Muscle of arm (tissue), 14 donors: ENCODE measurements around the gene ZFP91. TPM values are rescaled to one million over a fixed set of nuclear protein-coding genes. Genes with fewer than 3 reads are reported as not detected.
"Not testable (repeated sequence)": the region's sequence is repeated elsewhere in the genome, so short reads cannot be mapped to it uniquely, and the experiment has no call there.

ENCODE experiments used
- DNase-seq: peaks from one replicate; pipeline ENCODE4 v3.0.0-alpha.2; 2013
- long read RNA-seq, 11 donors: transcript quantifications; one replicate each; lab custom pipeline, GENCODE V29; 2026
- polyA plus RNA-seq, 12 donors: library from polyadenylated mRNA; unstranded; fragments of 120-200 nt; gene quantifications; one replicate each; pipeline ENCODE4 v1.2.1, GENCODE V29; 2013; ENCODE audit not compliant: insufficient read length in 12 of 12

The ZFP91 gene, protein sequence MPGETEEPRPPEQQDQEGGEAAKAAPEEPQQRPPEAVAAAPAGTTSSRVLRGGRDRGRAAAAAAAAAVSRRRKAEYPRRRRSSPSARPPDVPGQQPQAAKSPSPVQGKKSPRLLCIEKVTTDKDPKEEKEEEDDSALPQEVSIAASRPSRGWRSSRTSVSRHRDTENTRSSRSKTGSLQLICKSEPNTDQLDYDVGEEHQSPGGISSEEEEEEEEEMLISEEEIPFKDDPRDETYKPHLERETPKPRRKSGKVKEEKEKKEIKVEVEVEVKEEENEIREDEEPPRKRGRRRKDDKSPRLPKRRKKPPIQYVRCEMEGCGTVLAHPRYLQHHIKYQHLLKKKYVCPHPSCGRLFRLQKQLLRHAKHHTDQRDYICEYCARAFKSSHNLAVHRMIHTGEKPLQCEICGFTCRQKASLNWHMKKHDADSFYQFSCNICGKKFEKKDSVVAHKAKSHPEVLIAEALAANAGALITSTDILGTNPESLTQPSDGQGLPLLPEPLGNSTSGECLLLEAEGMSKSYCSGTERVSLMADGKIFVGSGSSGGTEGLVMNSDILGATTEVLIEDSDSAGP
- 10 to 100 TPM in 11 of 12 donors, not detected in 1; 39.7 to 51.6 (median 46.6) TPM for polyA plus RNA-seq
- long read RNA-seq, donor 1, full-length matches to known transcripts, result 4 of 10 reads
- long read RNA-seq, donor 1, partial matches to known transcripts, result 6 of 10 reads
- long read RNA-seq, donor 1, other reads (novel, unspliced or antisense), result 0 of 10 reads
- long read RNA-seq, donor 2, full-length matches to known transcripts, result 3 of 3 reads
- long read RNA-seq, donor 2, partial matches to known transcripts, result 0 of 3 reads
- long read RNA-seq, donor 2, other reads (novel, unspliced or antisense), result 0 of 3 reads
- long read RNA-seq, donor 3, result 0 reads
- long read RNA-seq, donor 4, full-length matches to known transcripts, result 2 of 8 reads
- long read RNA-seq, donor 4, partial matches to known transcripts, result 6 of 8 reads
- long read RNA-seq, donor 4, other reads (novel, unspliced or antisense), result 0 of 8 reads
- long read RNA-seq, donor 5, result 0 reads
- long read RNA-seq, donor 6, partial matches to known transcripts, result 18 of 18 reads
- long read RNA-seq, donor 6, other reads (novel, unspliced or antisense), result 0 of 18 reads
- long read RNA-seq, donor 7, full-length matches to known transcripts, result 1 of 1 reads
- long read RNA-seq, donor 7, partial matches to known transcripts, result 0 of 1 reads
- long read RNA-seq, donor 7, other reads (novel, unspliced or antisense), result 0 of 1 reads
- long read RNA-seq, donor 8, full-length matches to known transcripts, result 4 of 4 reads
- long read RNA-seq, donor 8, partial matches to known transcripts, result 0 of 4 reads
- long read RNA-seq, donor 8, other reads (novel, unspliced or antisense), result 0 of 4 reads
- long read RNA-seq, donor 9, full-length matches to known transcripts, result 1 of 1 reads
- long read RNA-seq, donor 9, partial matches to known transcripts, result 0 of 1 reads
- long read RNA-seq, donor 9, other reads (novel, unspliced or antisense), result 0 of 1 reads
- long read RNA-seq, donor 10, full-length matches to known transcripts, result 4 of 4 reads
- long read RNA-seq, donor 10, partial matches to known transcripts, result 0 of 4 reads
- long read RNA-seq, donor 10, other reads (novel, unspliced or antisense), result 0 of 4 reads
- long read RNA-seq, donor 11, full-length matches to known transcripts, result 6 of 6 reads
- long read RNA-seq, donor 11, partial matches to known transcripts, result 0 of 6 reads
- long read RNA-seq, donor 11, other reads (novel, unspliced or antisense), result 0 of 6 reads

DNA sequence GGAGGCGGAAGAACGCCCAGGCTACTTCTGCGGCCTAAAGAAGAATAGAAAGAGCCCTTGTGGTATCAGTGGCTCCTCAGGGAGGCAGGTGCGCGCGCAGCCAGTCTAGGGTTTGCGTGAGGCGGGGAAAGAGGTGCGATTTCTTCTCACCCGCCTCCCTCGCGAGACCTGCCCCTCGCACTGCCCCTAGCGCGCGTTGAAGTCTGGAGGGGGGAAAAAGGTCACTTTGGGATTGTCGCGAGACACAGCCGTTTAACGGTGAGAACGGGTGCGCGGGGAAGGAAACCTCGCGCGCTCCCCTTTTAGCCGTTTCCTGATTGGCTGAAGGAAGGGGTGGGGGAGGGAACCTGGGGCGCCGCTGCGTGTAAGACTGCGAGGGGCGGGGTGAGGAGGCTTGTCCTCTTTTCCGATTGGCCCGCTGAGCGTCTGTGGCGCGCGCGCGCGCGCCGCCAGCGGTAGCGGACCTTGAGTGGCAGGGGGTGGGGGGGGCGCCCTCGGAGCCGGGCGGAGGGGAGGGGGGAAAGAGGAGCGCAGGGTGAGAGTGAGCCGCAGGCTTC, at the start of gene ZFP91:
Gene ZFP91 (plus strand): TSS at position 429 of the 557 bp plus-strand sequence. CDS start 219 bp downstream, outside the sequence.
- DNase-seq, result peak; percentile 98

DNA sequence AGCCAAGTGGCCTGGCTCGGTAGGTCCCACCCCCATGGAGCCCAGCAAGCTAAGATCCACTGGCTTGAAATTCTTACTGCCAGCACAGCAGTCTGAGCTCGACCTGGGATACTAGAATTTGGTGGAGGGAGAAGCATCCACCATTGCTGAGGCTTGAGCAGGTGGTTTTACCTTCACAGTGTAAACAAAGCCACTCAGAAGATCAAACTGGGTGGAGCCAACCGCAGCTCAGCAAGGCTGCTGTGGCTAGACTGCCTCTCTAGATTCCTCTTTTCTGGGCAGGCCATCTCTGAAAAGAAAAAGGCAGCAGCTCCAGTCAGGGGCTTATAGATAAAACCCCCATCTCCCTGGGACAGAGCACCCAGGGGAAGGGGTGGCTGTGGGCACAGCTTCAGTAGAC, 48.6 kb upstream of the ZFP91 start:
- DNase-seq, result no peak

DNA sequence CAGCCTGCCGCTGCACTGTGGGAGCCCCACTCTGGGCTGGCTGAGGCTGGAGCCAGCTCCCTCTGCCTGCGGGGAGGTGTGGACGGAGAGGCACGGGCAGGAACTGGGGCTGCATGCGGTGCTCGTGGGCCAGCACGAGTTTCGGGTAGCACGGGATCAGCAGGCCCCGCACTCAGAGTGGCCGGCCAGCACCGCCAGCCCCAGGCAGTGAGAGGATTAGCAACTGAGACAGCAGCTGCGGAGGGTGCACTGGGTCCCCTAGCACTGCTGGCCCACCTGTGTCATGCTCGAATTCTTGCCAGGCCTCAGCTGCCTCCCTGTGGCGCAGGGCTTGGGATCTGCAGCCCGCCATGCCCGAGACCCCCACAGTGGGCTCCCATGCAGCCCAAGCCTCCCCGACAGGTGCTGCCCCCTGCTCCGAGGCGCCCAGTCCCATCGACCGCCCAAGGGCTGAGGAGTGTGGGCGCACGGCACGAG, 47.0 kb upstream of the ZFP91 start:
- DNase-seq, result no peak

DNA sequence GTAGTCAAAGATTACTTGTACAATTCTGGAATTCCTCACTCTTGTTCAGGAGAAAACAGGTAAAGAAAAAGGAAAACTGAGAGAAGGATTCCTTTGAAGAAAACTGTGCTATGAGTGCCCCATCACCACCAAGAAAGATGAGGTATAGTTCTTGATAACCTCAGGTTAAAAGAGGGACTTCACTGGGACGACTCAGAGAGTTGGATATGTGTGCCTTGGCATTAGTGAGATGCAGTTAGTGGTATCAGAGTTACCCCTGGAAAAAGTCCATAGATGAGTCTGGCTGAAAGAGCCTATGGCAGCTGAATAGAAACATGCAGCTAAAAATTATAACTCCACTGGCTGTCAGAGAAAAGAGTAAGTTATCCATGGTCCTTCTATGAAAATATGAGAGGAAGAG, 32.0 kb upstream of the ZFP91 start:
- no peak for DNase-seq

DNA sequence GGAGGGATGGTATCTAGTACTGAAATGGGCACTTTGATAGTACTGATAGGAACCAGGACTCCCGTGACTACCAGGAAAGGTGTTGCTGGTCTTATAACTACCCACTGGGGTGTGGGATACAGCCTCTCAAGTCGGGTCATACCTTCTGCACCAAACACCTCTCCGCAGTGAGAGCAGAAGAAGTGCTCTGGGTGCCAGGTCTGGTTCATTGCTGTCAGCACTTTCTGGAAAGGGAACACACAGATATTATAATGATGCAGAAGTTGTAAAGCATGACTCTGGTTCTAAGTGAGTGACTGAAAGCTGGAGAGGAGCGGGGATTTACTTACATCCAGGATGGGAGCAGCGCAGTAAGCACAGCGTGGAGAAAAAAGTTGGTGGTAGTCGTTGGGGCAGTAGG, 29.2 kb upstream of the ZFP91 start:
- DNase-seq, result no peak

DNA sequence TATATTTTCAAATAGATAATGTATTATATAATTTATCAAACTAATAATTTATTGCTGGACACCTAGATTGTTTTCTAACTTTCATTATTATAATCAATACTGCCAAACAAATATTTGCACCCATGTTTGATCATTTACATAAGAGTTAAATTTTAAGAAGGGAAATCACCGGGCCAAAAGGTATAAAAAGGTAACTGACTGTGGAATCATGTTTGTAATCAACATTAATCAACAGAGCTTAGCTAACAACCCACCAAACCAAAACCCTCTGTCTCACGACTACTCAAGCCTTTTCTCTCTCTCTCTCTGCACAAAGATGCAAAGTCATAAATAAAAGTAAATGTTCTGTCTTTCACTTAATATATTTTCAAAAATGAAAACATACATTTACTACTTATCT, 18.0 kb upstream of the ZFP91 start:
- DNase-seq, result no peak

DNA sequence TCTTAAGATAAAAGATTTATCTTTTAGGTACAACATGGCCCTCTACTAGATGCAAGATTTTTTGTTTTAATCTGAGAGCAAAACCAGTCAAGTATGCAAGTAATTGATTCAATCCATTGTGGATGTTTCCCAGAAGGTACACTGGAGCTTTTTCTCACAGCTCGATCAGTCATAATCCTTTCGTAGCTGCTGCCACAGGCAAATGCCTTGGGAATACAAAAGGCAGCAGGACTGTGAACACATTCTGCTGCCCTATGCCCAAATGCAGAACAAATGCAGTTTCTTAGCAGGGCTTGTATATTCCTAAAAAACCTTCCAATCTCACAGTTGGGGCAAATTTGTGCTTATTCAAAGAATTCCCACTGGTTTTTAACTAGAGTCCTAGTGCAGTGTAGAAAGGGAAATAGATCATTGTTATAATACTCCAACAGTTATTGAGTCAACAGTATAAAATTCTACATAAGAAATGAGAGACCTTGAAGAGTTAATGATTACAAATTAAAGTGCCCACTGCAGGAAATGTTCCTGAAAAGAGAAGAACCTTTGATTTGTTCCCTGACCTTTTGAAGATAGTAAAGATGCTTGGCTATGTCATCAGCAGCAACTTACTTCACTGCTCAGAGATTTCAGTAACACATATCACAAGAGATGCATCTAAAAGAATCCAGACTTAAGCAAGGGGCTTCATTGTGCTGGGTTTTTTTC, 17.3 kb upstream of the ZFP91 start:
- DNase-seq, result no peak

DNA sequence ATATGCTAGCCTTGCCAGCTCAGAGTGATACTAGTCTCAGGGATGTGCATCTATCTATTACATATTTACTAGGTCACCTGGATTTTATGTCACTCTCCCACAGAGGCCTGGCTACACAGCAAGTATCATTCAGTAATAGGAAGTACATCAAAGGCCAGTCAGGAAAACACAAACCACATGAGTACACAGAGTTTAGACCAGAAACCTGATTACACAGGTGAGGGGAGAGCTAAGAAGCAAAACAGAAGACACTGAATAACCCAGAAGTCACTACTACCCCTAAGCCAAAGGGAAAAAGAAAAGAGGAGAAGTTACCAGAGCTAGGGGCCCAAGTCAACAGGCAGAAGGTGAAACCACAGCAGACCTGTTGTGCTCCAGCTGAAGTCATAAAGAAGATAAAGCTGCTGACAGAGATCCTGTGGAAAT, 16.5 kb upstream of the ZFP91 start:
- DNase-seq, result no peak

DNA sequence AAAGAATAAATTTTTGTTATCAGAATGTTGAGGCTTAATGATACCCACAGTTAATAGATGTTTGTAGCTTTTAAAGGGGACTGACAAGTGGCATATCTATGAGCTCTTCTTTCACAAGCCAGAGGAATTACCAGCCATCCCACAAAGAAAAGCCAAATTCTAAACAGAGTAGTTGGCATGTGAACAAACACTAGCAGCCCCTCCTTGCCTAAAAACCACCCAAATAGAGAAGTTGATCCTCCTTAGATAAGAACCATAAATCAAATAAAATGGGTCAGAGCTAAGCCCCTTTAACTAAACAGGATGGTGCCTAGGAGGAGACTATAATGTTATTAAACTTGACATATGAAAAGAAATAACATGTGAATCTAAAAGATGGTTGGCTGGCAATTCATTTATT, 14.6 kb upstream of the ZFP91 start:
- no peak for DNase-seq

DNA sequence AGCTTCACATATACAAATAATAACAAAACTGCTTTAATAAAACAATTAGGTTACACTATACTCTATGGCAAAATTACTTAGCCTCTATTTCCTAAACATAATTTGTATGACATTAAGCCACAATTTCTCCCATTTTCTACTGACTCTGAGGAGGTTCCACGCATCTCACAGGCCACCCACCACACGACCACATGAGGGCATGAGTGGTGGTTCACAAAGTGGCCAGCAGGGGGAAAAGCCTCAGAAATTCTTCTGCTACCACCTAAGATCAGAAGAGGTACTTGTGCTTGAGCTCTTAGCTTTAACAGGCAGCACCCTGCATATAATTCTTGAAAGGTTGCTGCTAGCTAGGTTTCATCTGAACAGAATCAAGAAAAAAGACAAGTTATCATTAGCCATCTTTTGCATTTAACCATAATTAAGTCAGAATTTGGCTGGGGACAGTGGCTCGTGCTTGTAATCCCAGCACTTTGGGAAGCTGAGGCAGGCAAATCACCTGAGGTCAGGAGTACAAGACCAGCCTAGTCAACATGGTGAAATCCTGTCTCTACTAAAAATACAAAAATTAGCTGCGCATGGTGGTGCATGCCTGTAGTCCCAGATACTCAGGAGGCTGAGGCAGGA, 10.9 kb upstream of the ZFP91 start:
- peak; percentile 23 for DNase-seq

DNA sequence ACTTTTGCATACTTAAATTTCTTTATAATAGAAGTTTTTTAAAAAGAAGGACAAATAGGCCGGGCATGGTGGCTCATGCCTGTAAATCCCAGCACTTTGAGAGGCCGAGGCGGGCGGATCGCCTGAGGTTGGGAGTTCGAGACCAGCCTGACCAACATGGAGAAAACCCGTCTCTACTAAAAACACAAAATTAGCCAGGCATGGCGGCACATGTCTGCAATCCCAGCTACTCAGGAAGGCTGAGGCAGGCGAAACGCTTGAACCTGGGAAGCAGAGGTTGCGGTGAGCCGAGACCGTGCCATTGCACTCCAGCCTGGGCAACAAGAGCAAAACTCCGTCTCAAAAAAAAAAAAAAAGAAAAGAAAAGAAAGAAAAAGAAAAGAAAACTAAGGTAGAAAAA, 6.0 kb upstream of the ZFP91 start:
- DNase-seq, result not testable (repeated sequence)

DNA sequence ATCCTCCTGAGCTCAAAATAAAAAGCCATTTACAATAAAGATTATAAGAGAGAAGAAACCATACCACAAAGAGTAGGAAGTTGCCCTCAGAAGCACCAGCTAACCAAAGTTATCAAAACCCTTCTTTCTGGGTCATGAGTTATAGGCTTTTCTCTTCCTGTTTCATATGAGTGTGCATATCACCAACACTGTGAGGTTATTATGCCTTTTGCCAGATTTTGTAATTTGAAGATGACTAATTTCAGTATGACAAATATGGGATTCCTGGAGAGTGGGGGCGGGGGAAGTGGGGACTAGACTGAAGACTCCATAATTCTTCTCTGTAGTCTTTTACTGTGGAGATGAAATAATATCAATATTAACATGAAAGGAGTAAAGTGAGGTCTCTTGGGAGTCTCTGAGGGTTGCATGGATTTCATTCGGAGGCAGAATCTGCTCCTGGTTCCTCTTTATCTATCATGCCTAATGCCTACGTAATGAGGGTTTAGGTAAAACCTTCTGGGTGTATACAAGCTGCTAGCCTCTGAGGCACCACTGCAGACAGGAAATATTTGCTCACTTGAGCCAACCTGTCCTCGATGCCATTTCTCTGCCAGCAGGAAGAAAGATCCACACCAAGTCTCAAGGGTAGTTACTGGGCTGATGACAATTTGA, 5.3 kb upstream of the ZFP91 start:
- DNase-seq, result no peak

DNA sequence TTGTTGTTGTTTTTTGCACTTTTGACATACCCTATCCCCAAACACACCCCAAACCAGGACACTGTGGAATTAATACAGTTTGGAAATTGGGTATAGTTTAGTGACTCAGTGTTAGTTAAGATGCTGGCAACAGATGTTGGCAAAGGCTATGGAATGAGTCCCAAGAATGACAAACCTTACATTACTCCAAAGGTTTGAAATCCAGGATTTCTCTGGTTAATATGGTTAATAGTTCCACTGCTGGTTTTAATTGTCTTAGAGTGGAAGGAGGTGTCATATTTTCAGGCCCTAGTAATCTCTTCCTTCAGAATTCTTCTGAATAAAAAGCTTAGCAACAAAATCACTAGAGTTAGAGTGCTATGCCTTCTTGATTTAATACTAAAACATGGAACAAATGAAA, 4.0 kb upstream of the ZFP91 start:
- no peak for DNase-seq

DNA sequence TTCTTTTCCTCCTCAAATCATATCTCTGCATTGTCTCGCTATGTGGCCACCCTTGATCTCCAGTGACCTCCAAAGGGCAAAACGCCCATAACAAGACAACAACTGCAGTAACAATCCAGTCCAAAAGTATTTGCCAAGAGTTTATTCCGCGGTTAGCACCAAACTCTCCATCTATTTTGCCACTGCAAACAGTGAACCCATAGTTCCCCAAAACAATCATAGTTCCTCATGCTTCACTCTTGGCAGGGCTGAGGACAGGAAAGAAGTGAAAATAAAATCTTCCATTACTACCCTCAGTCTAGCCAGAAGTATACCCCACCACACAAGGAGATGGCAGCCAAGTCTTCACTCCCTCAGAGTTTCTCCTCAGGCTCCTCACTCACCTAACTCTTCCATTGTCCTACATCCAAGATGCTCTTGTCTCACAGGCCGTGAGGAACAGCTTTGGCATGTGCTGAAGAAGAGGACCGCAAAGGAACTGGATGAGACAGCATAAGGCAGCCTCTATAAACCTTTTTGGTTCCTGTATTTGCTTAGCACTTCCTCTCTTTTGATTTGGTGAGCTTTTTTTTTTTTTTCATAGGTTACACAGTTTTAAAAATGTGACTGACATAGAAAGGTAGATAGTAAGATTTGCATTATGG, 3.4 kb upstream of the ZFP91 start, which contains the start of gene LPXN:
Gene LPXN (minus strand): TSS at position 480 of the 644 bp plus-strand sequence. CDS start 84 bp downstream, at position 396.
- DNase-seq, result no peak

DNA sequence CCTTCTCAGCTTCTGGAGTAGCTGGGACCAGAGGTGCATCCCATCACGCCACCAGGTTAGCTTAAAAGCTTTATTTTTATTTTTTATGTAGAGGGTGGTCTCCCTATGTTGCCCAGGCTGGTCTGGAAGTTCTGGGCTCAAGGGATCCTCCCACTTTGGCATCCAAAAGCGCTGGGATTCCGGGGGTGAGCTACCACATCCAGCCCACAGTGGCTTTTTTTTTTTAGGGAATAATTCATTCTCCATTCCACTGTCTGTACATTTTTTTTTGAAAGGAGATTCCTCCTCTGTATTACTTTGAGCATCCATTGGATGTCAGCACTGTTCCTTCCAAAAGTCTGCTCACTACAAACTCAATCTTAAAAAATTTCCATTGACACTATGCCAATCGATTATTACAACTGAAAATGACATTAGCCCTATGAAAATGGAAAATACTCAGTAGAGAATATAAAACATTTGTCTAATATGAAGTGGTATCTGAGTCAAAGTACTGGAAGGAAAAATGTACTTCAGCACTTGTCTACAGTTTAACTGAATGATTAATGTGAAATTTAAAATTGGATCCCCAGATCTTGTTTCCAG, 1.9 kb upstream of the ZFP91 start:
- peak; percentile 66 for DNase-seq

DNA sequence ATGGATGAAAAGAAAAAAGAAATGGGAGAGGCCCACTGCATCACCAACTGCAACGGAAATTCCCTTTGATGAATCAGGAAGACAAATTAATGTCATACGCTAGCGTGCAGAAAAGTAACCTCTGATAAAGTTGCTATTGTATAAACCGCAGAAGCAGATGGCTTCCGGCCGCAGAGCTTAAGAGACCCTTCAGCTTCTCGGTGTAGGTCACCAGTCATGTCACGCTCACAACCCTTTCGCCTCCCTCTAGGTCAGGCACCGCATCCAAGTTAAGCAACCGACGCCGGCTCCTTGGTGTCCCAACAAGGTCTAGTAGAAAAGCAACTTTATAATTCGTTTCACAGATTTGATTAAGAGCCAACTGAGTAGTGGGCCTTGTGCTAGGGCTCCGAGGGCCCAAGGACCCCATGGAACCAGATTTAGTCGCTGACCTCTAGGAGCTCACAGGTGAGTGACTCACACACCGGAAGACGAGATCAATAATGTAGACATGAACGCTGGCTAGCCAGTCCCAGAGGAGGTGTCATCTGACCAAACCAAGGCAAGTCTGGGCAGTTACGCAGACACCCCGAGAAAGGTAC, 1.2 kb upstream of the ZFP91 start:
- DNase-seq, result no peak

DNA sequence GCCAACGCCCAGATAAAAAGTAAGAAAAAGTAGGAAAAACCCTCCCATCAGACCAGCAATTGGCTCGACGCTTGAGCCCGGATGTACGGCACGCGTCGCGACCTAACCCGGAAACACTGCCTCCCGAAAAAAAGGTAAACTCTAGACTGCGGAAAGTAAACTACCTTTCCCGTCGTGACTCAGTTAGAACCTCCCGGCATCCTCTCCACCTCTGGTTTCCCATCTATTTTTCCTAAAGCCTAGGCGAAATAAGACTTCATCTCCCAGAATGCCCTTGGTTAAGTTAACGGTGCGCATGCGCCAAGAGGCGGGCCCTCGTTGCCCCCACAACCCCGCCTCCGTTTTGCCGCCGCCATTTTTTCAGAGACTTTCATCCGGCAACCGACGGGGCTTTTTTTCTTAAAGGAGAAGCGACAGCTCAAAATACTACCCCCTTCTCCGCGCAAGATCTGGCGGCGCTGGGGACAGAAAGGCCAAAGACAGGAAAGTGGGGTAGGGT, 678 bp upstream of the ZFP91 start:
- peak; percentile 98 for DNase-seq
